Calu3 (cell line): ENCODE data around the gene CABP1. TPM values are rescaled to one million over a fixed set of nuclear protein-coding genes. Genes with fewer than 3 reads are reported as not detected.
"Not testable (repeated sequence)": the region's sequence is repeated elsewhere in the genome, so short reads cannot be mapped to it uniquely, and the experiment has no call there.

Experiments used
- BruUV-seq: library from RNA; stranded (reverse); fragments of 400-500 nt; replicated peaks from 2 replicates; lab custom pipeline; 2021; lab: Mats Ljungman, UMichigan
- CTCF ChIA-PET: fragments of 300-600 bp; sonication (Branson Sonifier 250); formaldehyde crosslinking; loops from one replicate; lab custom pipeline; 2022; ENCODE audit warnings: antibody characterized with exemption; lab: Charles Lee
- DNase-seq: peaks from one replicate; pipeline ENCODE4 v3.0.0; 2022
- H3K27ac Mint-ChIP-seq: one replicate; pipeline ENCODE4 v1.8.0; 2022; ENCODE audit warnings: mixed read lengths; ENCODE audit not compliant: unreplicated experiment
- H3K27me3 Mint-ChIP-seq: one replicate; pipeline ENCODE4 v1.8.0; 2022; ENCODE audit warnings: mixed read lengths; ENCODE audit not compliant: unreplicated experiment
- H3K36me3 Mint-ChIP-seq: one replicate; pipeline ENCODE4 v1.8.0; 2022; ENCODE audit warnings: mild to moderate bottlenecking, moderate library complexity, mixed read lengths; ENCODE audit not compliant: insufficient read depth, unreplicated experiment
- H3K4me1 Mint-ChIP-seq: one replicate; pipeline ENCODE4 v1.8.0; 2022; ENCODE audit warnings: mild to moderate bottlenecking, low read depth, mixed read lengths; ENCODE audit not compliant: unreplicated experiment
- H3K4me3 Mint-ChIP-seq: one replicate; pipeline ENCODE4 v1.8.0; 2022; ENCODE audit warnings: mild to moderate bottlenecking, low read depth, moderate library complexity, mixed read lengths; ENCODE audit not compliant: unreplicated experiment
- H3K9me3 Mint-ChIP-seq: one replicate; pipeline ENCODE4 v1.8.0; 2022; ENCODE audit warnings: low read depth, mixed read lengths; ENCODE audit not compliant: unreplicated experiment
- intact Hi-C: fragments of 100-400 bp; cut with micrococcal nuclease; formaldehyde crosslinking; loops from one replicate; pipeline ENCODE4 v1.10.0; 2022; ENCODE audit not compliant: unreplicated experiment
- total RNA-seq: library from RNA; stranded (reverse); gene quantifications from 2 replicates; pipeline ENCODE4 v1.2.3, GENCODE V29; 2022
- TF ChIP-seq, protein P1 (sequence below): fragments of 200-600 bp; IDR thresholded peaks from one replicate; pipeline ENCODE4 v1.8.0; 2022; ENCODE audit warnings: antibody characterized with exemption; ENCODE audit not compliant: unreplicated experiment

CABP1 gene
- total RNA-seq, 1 experiment from 2014 or later, result 0.14 TPM

DNA sequence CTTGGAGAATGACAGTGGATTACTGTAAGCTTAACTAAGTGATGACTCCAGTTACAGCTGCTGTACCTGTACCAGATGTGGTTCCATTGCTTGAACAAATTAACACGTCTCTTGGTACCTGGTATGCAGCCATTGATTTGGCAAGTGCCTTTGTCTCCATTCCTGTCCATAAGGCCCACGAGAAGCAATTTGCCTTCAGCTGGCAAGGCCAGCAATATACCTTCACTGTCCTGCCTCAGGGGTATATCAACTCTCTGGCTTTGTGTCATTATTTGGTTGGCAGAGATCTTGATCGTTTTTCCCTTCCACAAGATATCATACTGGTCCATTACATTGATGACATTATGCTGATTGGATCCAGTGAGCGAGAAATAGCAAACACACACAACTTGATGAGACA, 29.9 kb upstream of the CABP1 start:
- no peaks in the 10 kb centered on the region for H3K9me3 Mint-ChIP-seq
- CTCF ChIA-PET, result no interaction called here
- TF ChIP-seq, protein P1, sequence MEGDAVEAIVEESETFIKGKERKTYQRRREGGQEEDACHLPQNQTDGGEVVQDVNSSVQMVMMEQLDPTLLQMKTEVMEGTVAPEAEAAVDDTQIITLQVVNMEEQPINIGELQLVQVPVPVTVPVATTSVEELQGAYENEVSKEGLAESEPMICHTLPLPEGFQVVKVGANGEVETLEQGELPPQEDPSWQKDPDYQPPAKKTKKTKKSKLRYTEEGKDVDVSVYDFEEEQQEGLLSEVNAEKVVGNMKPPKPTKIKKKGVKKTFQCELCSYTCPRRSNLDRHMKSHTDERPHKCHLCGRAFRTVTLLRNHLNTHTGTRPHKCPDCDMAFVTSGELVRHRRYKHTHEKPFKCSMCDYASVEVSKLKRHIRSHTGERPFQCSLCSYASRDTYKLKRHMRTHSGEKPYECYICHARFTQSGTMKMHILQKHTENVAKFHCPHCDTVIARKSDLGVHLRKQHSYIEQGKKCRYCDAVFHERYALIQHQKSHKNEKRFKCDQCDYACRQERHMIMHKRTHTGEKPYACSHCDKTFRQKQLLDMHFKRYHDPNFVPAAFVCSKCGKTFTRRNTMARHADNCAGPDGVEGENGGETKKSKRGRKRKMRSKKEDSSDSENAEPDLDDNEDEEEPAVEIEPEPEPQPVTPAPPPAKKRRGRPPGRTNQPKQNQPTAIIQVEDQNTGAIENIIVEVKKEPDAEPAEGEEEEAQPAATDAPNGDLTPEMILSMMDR, result no peak
- H3K27ac Mint-ChIP-seq, result no peak overlapping the region
- intact Hi-C loops, result no loop called here
- H3K4me1 Mint-ChIP-seq, result no peaks in the 10 kb centered on the region
- BruUV-seq, result no TSS peak
- H3K27me3 Mint-ChIP-seq, result peaks cover 87% of the 10 kb centered on the region
- no peak overlapping the region for H3K4me3 Mint-ChIP-seq
- no peaks in the 10 kb centered on the region for H3K36me3 Mint-ChIP-seq
- DNase-seq, result no peak

DNA sequence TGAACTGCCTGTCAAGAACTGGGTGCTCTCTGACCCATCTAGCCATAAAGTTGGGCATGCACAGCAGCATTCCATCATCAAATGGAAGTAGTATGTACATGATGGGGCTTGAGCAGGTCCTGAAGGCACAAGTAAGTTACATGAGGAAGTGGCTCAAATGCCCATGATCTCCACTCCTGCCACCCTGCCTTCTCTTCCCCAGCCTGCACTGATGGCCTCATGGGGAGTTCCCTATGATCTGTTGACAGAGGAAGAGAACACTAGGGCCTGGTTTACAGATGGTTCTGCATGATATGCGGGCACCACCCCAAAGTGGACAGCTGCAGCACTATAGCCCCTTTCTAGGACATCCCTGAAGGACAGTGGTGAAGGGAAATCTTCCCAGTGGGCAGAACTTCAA, 28.9 kb upstream of the CABP1 start:
- DNase-seq, BruUV-seq, H3K4me3 Mint-ChIP-seq, H3K9me3 Mint-ChIP-seq, H3K36me3 Mint-ChIP-seq, H3K27ac Mint-ChIP-seq, intact Hi-C loops, H3K4me1 Mint-ChIP-seq, CTCF ChIA-PET: not testable (repeated sequence)
- peaks cover 81% of the 10 kb centered on the region for H3K27me3 Mint-ChIP-seq

DNA sequence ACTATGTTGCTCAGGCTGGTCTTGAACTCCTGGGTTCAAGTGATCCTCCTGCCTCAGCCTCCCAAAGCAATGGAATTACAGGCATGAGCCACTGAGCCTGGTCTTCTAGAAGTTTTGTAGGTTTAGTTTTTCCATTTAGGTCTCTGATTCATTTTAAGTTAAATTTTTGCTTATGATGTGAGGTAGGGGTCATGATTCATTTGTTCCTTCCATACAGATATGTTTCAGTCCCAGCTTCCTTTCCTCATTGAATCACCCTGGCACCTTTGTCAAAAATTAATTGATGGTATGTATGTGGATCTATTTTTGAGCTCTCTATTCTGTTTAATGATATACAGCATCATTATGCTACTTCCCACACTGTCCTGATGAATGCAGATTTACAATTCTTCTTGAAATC, 25.6 kb upstream of the CABP1 start:
- H3K36me3 Mint-ChIP-seq, result no peaks in the 10 kb centered on the region
- H3K27ac Mint-ChIP-seq, result no peak overlapping the region
- intact Hi-C loops, result no loop called here
- no peaks in the 10 kb centered on the region for H3K9me3 Mint-ChIP-seq
- BruUV-seq, result no TSS peak
- no peak for DNase-seq
- TF ChIP-seq, protein P1, result no peak
- H3K27me3 Mint-ChIP-seq, result peaks cover 80% of the 10 kb centered on the region
- CTCF ChIA-PET, result no interaction called here
- H3K4me1 Mint-ChIP-seq, result peaks cover under 1% of the 10 kb centered on the region
- no peak overlapping the region for H3K4me3 Mint-ChIP-seq

DNA sequence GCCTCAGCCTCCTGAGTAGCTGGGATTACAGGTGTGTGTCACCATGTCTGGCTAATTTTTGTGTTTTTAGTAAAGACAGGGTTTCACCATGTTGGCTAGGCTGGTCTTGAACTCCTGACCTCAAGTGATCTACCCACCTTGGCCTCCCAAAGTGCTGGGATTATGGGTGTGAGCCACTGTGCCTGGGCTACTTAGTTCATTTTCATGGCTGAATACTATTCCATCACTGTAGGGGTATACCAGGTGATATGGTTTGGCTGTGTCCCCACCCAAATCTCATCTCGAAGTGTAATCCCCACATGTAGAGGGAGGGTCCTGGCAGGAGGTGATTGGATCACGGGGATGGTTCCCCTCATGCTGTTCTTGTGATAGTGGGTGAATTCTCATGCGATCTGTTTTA, 23.2 kb upstream of the CABP1 start:
- H3K9me3 Mint-ChIP-seq, intact Hi-C loops, CTCF ChIA-PET, H3K27ac Mint-ChIP-seq, BruUV-seq, H3K4me3 Mint-ChIP-seq, DNase-seq, H3K4me1 Mint-ChIP-seq, H3K36me3 Mint-ChIP-seq: not testable (repeated sequence)
- H3K27me3 Mint-ChIP-seq, result peaks cover 61% of the 10 kb centered on the region

DNA sequence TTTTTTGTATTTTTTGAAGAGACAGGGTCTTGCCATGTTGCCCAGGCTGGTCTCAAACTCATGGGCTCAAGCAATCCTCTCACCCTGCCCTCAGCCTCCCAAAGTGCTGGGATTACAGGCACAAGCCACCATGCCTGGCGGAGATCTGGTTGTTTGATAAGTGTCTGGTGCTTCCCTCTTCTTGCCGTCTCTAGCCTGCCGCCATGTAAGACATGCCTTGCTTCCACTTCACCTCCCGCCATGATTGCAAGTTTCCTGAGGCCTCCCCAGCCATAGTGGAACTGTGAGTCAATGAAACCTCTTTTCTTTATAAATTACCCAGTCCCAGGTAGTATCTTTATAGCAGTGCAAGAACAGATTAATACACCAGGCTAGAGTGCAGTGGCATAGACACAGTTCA, 22.7 kb upstream of the CABP1 start:
- intact Hi-C loops, H3K4me1 Mint-ChIP-seq, H3K4me3 Mint-ChIP-seq, DNase-seq, BruUV-seq, H3K27ac Mint-ChIP-seq, H3K9me3 Mint-ChIP-seq, H3K36me3 Mint-ChIP-seq, CTCF ChIA-PET: not testable (repeated sequence)
- peaks cover 55% of the 10 kb centered on the region for H3K27me3 Mint-ChIP-seq

DNA sequence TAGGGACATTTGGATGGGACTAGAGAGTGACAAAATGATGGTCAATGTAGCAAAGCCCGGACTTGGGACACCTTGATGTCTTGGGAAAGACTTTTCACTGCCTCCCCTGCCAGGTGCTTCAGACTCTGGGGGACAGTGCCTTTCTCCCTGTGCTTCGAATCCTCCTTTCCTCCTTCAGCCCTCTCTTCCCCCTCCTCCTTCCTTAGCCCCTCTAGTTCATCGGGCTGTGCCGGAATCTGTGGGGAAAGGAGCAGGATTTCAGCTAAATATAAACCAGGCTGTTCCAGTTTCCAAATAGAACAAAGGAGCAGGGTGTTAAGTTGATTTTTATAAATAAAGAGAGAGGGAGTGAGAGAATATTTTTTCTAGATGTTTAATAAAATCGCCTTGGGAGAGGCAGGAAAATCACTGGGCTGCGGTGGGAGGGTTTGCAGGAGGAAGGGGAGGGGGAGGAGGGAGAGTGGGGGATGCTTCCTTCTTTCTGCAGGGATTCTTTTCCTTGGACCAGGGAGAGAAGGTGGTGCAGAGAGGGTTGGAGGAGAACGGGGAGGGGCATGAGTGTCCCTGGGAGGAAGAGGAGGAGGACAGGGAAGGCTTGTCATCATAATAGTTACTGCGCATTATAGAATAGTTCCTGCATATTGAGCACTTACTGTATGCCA, 21.3 kb upstream of the CABP1 start:
- Mint-ChIP-seq H3K4me1 (peaks cover 10% of the 10 kb centered on the region), H3K4me3 (no peak overlapping the region), H3K36me3 (no peaks in the 10 kb centered on the region), H3K27ac (no peak overlapping the region), H3K27me3 (peaks cover 42% of the 10 kb centered on the region), H3K9me3 (no peaks in the 10 kb centered on the region)
- BruUV-seq, result no TSS peak
- CTCF ChIA-PET, result no interaction called here
- intact Hi-C loops, result no loop called here
- no peak for DNase-seq
- TF ChIP-seq, protein P1, result no peak
